Glutamatergic neuron (in vitro differentiated cells): ENCODE data around the gene FRRS1. TPM values are rescaled to one million over a fixed set of nuclear protein-coding genes. Genes with fewer than 3 reads are reported as not detected.

Source experiments
- DNase-seq: peaks from one replicate; pipeline ENCODE4 v3.0.0; 2022
- H3K27ac Mint-ChIP-seq: one replicate; pipeline ENCODE4 v1.8.0; 2020; ENCODE audit warnings: mild to moderate bottlenecking, mixed read lengths, inconsistent platforms; ENCODE audit not compliant: unreplicated experiment
- H3K27me3 Mint-ChIP-seq: one replicate; pipeline ENCODE4 v1.8.0; 2020; ENCODE audit warnings: mild to moderate bottlenecking, moderate library complexity, mixed read lengths, inconsistent platforms; ENCODE audit not compliant: unreplicated experiment
- H3K36me3 Mint-ChIP-seq: one replicate; pipeline ENCODE4 v1.8.0; 2020; ENCODE audit warnings: mild to moderate bottlenecking, mixed read lengths, inconsistent platforms; ENCODE audit not compliant: unreplicated experiment
- H3K4me1 Mint-ChIP-seq: one replicate; pipeline ENCODE4 v1.8.0; 2020; ENCODE audit warnings: mild to moderate bottlenecking, low read depth, mixed read lengths, inconsistent platforms; ENCODE audit not compliant: unreplicated experiment
- H3K4me3 Mint-ChIP-seq: one replicate; pipeline ENCODE4 v1.8.0; 2020; ENCODE audit warnings: mild to moderate bottlenecking, mixed read lengths, inconsistent platforms; ENCODE audit not compliant: unreplicated experiment
- H3K9me3 Mint-ChIP-seq: one replicate; pipeline ENCODE4 v1.8.0; 2020; ENCODE audit warnings: mild to moderate bottlenecking, moderate library complexity, mixed read lengths, inconsistent platforms; ENCODE audit not compliant: unreplicated experiment
- CTCF ChIP-seq: fragments of 200-600 bp; sonication (generic); IDR thresholded peaks from one replicate; pipeline ENCODE4 v1.5.0; 2021; ENCODE audit not compliant: partially characterized antibody, unreplicated experiment
- total RNA-seq: library from RNA; stranded (reverse); fragmentation: NEBNext Ultra II Directional; extraction: Animal tissue kit (Norgen Biotek cat#: 25700); gene quantifications from one replicate; pipeline ENCODE4 v1.2.1, GENCODE V29; 2021; ENCODE audit not compliant: unreplicated experiment

The FRRS1 gene
- total RNA-seq, 1 donor from 2014 or later, result 1.3 TPM

GRCh38 chr1:99781798-99782197 is 15.4 kb upstream of the FRRS1 start:
- Mint-ChIP-seq H3K36me3 (no peaks in the 10 kb centered on the region), H3K9me3 (no peaks in the 10 kb centered on the region), H3K4me1 (no peaks in the 10 kb centered on the region), H3K4me3 (no peak overlapping the region), H3K27me3 (no peaks in the 10 kb centered on the region), H3K27ac (no peak overlapping the region)
- DNase-seq, result no peak
- TF ChIP-seq CTCF, result no peak

GRCh38 chr1:99777752-99778151 is 11.3 kb upstream of the FRRS1 start:
- H3K4me1 Mint-ChIP-seq, result no peaks in the 10 kb centered on the region
- no peak for TF ChIP-seq CTCF
- H3K27me3 Mint-ChIP-seq, result no peaks in the 10 kb centered on the region
- H3K27ac Mint-ChIP-seq, result no peak overlapping the region
- no peak overlapping the region for H3K4me3 Mint-ChIP-seq
- no peaks in the 10 kb centered on the region for H3K36me3 Mint-ChIP-seq
- no peaks in the 10 kb centered on the region for H3K9me3 Mint-ChIP-seq
- no peak for DNase-seq

GRCh38 chr1:99776120-99776519 is 9.7 kb upstream of the FRRS1 start:
- DNase-seq, result no peak
- no peaks in the 10 kb centered on the region for H3K9me3 Mint-ChIP-seq
- H3K36me3 Mint-ChIP-seq, result no peaks in the 10 kb centered on the region
- H3K4me3 Mint-ChIP-seq, result no peak overlapping the region
- no peak overlapping the region for H3K27ac Mint-ChIP-seq
- H3K27me3 Mint-ChIP-seq, result no peaks in the 10 kb centered on the region
- TF ChIP-seq CTCF, result no peak
- H3K4me1 Mint-ChIP-seq, result no peaks in the 10 kb centered on the region

GRCh38 chr1:99772809-99773208 is 6.4 kb upstream of the FRRS1 start:
- no peak for DNase-seq
- Mint-ChIP-seq H3K4me3 (no peak overlapping the region), H3K27ac (no peak overlapping the region), H3K36me3 (no peaks in the 10 kb centered on the region), H3K27me3 (no peaks in the 10 kb centered on the region), H3K9me3 (no peaks in the 10 kb centered on the region), H3K4me1 (no peaks in the 10 kb centered on the region)
- TF ChIP-seq CTCF, result no peak

- Mint-ChIP-seq H3K27me3 (no peaks in the 10 kb centered on the region), H3K4me1 (no peaks in the 10 kb centered on the region), H3K9me3 (no peaks in the 10 kb centered on the region), H3K27ac (no peak overlapping the region), H3K36me3 (no peaks in the 10 kb centered on the region), H3K4me3 (no peak overlapping the region)
- DNase-seq, result no peak
- TF ChIP-seq CTCF, result no peak
Measured at GRCh38 chr1:99771513-99771918, 5.1 kb upstream of the FRRS1 start.
